ENCODE results near the gene WSB2.

The WSB2 gene

DNA sequence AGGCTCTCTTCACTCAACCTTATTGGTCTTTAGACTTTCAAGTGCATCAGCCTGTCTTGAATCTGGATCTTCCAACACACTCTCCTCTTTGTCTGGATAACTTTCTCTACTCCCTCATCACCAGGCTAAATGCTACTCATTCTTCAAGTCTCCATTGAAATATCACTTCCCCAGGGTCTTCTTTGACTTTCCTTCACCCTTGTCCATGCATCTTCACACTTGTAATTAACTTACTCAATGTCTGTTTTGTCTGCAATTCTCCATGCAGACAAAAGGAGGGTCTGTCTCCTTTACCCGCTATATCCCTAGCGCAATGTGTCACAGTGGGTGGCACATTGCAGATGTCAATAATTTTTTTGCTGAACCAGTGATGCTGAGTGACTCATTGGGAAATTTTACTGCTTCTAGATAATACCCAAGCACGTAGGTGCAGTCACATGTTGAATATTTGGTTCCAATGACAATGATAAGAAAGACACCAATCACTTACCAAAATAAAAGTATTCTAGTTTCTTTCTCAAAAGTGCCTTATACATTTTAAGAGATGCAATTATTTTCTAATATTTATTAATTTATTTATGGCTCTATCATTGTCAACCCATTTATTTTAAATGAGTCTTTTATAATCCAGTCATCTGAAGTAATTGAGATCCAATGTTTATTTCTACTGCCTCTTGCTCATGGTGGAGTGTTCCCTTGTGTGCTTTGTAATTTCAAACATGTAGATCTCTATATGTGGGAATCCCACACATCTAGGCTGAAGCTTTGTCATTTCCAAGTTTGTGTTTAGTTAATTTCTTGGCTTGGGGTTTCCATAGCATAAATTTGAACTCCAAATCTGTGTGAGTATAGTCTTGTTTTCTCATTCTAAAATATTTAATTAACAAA is 66.2 kb downstream of the WSB2 start:
- no peak for DNase-seq (ENCODE audit: low read depth)

- no peak for DNase-seq (ENCODE audit: low read depth)
These were observed 74.1 kb downstream of the WSB2 start for GRCh38 chr12:117986705-117987469.

- DNase-seq (ENCODE audit: low read depth), result no peak
These were observed 75.8 kb downstream of the WSB2 start for GRCh38 chr12:117985182-117985581.

Measured in activated T-cell treated with anti-CD3 and anti-CD28 coated beads for 1 hour (primary cell).